ENCODE measurements around the gene FAM186B.

FAM186B gene

DNA sequence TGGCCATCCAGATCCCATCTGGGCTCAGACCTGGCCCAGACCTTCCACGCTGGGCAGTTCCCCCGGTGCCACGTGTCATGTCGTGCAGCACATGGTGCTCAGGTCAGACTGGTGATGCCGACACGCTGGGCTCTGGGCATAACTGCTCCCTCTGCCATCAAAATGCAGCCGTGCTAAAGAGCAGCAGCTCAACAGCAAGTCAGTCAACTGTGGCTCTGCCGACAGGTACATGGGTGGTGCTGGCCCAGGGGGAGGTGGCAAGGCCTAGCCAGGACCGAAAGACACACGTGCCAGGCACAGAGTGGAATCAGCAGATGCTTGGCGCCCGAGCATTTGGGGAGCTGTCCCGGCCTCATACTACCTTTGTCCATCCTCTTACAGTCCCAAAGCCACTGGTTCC, 39.1 kb downstream of the FAM186B start:
- DNase-seq: no peak

DNA sequence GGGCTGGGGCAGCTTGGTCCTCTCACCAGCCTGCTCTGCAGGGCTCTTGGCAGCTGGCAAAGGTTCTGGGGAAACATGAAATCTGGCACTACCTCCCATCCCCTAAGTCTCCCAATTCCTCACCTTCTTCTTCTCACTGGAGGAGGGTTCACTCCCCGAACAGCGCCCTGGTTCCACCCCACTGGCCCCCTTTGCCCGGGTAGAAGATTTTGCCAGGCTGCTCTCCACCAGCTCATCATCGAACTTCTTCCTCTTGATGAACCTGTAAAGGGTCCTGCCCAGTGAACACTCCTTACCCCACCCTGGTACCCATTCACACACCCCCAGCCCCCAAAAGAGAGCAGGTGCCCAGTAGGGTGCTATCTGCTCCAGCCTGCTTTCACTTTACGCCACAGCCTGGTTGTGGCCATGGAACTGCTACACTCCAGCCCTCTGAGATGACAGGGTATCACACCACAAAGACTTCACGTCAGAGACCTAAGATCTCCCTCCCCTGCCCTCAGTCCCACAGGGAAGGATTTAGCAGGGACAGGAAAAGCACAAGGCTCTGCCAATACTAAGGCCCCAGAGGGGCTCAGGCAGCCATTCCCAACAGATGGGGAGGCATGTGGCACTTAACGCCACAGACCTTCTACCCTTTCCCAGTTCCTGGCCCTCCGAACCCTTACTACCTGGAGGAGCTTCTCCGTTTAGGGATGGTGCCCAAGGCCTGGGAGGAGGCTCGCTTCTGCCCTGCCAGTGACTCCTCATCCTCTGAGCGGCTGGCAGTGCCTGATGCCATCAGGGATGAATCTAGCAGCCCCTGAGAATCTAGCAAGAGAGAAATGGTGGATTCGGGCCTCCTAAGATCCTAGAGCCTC, 39.8 kb downstream of the FAM186B start:
- no peak for DNase-seq

DNA sequence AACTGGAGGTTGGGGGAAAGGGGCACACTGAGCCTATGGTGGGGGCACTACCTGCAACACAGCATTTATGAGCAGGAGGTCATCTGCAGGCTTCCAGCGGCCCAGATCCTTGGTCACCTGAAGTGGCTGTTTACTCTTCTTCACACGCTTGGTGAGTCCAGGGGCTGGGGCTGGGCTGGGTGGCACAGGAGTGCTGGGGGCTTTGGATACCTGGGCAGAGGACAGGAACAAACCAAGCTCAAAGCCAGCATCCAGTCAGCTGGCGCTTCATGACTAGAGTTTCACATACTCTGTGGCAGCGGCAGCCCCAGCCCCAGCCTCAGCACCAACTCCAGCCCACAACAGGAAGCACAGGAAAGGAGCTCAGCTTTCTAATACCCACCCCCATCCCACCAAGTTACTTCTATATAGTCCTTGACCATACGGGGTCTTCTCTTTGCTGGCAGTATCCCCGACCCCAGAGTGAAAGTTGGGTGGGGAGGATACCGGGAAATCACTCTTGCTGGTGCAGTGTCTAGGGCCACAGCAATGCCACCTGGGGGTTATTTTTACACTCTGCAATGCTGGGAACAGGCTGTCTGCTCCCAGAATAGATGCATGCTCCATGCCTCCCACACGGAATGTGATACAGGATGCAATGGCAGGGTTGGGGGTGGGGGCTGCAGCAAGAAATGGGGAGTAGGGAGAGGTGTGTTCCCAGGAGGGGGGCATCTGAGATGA, 40.6 kb downstream of the FAM186B start:
- DNase-seq: no peak

DNA sequence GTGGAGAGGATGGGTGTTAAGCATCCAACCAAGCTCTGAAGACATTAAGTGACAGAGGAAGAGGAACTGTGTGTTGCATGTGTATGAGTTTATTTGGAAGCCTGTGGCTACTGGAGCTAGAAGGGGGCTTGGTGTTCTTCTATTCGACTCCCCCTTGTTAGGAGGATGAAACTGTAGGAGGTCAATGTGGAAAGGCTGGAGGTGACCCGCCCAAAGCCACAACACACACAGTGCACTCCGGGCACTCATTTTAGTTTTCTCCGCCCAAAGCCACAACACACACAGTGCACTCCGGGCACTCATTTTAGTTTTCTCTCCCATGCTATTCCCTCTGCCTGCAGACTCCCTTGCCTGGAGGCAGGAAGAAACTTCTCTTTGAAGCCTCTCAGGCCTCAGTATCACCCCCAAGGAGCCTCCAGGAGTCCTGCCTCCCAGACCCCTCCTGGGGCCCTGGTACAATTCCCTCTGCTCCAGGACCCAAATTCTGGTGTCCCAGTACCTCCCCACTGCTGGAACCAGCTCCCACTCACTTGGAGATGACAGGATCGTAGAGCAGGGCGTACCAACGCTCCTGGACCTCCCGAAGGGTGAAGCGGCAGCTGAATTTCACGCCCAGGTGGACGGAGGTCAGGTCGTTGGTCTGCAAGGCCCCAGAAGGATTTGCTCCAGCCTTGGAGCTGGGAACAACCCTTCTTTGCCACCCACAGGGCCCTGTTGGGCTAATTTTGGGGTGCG, 41.3 kb downstream of the FAM186B start:
- no peak for DNase-seq

DNA sequence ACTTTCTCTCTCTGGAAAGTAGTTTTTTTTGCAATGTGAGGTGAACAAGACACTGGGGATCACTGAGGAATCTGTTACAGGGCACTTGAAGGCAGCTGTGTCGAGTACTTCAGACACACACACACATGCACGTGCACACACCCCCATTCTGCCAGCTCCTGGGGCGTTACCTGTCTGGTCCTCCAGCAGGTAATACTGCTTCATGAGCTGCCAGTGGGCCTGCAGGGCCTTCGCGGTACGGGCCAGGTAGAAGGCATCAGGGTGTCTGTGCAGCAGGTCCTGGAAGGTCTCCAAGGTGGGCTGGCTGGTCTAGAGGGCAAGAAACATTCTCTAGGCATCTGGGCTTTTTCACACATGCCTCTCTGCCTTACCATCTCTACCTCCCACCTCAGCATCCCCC, 42.6 kb downstream of the FAM186B start:
- DNase-seq: no peak

DNA sequence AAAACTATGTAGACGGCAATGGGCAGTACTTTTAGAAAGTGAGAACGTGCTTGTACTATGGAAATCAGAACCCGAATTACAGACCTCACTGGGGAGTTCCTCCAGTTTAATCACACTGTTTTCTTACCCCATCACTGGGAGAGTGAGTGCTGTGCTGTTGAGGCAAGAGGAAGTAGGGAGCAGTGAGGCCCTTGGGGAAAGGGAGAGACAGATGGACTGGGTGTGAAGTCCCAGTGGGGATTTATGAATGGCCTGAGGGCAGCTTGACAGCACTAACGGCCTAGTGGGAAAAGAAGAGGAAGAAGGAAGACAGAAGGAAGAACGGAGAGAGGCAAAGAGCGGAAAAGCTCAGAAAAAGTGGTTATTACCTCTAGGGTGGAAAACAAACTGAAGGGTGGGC, 43.2 kb downstream of the FAM186B start:
- no peak for DNase-seq

DNA sequence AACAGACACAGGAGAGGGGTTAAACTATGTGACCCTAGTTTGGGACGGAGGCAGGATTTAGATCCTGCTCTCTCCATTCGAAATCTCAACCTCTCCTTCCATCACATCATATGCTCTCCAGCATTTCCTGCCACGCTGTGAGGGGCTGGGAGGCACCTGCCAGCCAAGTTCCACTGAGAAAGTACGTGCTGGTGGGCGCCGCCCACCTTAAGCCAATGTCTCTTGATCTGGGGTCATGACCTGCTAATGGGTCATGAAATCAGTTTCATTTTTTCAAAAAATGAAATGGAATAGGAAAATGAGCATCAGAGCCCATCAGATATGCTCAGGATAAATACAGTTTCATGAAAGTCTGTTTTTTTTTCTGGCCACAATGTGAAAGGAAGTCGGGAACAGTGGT, 44.7 kb downstream of the FAM186B start:
- no peak for DNase-seq

DNA sequence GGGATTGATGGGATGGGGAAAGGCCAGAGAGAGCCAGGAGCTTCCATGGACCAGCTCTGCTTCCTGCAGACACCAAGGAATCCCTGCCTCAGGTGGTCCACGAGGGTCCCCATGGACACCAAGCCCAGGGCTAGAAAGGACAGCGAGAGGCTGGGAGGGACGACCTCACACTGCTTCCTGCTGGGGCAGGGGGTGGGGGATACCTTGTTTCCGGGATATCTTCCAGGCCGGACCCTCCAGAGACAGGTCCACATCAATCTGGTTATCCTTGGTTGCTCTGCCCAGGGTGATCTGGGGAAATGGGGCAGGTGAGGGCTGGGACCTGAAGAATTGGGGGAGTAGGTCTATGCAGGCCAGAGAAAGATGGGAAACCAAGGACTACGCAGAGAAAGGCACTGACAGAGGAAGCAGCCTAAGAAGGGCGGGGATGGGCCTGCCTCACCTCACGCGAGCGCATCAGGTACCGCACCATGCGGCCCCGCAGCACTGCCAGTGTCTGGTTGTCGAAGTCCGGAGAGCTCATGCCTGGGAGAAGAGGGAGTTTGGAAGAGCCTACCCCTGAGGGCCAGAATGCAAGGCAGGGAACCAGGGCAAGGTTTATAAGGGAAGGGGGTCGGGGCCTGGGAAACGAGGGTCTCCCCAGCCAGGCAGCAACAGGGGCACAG, 46.3 kb downstream of the FAM186B start:
- no peak for DNase-seq

DNA sequence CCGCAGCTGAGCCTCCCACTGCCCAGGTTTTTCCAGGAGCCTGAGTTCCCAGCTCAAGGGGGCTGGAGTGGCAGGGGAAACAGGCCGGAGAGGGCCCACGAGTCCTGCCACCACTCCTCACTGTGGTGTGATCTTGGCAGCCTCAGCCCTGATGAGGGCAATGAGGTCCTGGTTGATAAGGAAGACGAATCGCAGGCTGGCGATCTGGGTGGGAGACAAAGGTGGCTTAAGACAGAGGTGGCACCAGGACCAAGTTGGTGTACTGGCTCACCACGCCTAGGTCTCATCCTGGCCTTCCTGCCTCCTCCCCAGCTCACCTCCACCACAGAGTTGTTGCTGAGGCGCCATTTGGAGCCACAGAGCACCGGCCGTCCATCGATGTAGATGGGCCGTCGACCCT, 46.9 kb downstream of the FAM186B start:
- DNase-seq: no peak

DNA sequence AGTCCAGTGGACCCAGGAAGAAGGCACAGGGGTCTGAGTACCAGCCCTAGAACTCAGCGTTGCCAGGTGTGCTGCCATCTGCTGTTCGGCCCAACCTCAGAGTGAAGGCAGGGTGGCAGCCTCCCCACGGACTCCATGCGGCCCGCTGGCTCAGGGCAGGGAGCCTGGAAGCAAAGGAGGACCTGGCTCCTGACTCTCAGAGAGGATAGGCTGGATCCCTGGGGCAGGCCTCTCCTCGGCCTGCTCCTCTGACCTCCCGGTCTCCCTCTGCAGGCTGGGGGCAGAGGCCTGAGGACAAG, 47.6 kb downstream of the FAM186B start:
- DNase-seq: no peak

DNA sequence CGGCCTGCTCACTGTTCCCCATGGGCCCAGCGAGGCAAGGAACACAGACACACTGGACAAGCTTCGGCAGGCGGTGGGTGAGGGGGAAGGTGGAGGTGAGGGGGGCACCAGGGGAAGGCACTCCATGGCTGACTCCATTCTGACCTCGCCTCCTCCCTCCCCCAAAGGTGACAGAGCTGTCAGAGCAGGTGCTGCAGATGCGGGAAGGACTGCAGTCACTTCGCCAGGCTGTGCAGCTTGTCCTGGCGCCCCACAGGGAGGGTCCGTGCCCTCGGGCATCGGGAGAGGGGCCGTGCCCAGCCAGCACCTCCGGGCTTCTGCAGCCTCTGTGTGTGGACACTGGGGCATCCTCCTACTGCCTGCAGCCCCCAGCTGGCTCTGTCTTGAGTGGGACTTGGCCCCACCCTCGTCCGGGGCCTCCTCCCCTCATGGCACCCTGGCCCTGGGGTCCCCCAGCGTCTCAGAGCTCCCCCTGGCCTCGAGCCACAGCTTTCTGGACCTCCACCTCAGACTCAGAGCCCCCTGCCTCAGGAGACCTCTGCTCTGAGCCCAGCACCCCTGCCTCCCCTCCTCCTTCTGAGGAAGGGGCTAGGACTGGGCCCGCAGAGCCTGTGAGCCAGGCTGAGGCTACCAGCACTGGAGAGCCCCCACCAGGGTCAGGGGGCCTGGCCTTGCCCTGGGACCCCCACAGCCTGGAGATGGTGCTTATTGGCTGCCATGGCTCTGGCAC, 48.1 kb downstream of the FAM186B start:
- DNase-seq: no peak

DNA sequence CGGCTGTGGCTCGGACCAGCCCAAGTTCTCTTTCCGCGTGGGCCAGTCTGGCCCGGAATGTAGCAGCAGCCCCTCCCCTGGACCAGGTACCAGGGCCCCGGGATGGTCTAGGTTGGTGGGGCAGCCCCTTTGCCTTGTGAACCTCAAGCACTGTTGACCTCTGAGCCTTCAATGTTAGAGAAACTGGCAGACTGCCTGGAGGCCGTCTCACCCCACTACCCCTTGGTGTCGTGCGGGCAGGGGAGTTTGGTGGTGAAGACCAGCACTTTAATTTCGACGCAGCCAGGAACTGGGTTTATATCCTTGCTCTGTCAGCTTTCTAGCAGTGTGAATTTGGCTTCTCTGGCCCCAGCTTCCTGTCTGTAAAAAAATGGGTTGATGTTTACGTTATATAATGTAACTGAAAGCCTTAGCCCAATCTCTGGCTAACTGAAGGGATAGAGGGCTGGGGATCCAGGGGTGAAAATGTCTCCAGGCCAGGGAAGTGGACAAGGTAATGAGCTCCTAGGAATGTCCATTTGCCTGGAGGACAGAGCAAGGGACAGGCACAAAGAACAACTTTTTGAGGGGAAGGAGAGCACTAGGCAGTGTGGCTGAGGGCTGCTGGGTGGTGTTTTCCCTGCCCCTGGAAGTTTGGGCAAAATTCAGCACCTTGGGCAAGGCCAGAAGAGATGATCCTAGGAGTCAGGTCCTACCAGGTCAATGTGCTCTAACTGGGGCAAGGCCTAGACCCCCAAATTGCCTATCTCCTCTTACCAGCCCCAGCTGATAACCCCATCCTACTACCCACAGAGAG, 48.9 kb downstream of the FAM186B start:
- no peak for DNase-seq

DNA sequence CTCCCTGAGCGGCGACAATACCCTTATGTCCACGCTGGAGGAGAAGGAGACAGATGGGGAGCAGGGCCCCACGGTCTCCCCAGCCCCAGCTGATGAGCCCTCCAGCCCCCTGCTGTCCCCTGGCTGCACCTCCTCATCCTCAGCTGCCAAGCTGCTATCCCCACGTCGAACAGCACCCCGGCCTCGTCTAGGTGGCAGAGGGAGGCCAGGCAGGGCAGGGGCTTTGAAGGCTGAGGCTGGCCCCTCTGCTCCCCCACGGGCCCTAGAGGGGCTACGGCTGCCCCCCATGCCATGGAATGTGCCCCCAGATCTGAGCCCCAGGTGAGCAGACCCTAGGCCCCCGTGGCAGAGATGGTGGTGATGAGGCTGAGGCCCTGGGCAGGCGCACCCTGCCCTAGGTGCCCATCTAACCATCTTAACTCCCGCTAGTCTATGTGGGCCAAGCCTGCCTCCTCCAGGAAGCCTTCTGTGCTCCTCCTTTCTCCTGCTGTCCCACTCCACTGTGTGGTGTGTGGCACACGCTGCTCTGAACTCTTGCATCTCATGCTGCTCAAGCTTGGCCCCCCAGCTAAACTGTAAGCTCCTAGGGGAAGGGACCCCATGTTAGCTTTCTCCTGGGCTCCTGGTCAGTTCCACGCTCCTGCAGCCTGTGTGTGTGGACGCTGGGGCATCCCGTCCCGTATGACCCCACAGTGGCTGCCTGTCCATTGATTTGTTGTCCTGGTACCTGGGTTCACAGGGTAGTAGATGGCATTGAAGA, 49.6 kb downstream of the FAM186B start:
- no peak for DNase-seq

DNA sequence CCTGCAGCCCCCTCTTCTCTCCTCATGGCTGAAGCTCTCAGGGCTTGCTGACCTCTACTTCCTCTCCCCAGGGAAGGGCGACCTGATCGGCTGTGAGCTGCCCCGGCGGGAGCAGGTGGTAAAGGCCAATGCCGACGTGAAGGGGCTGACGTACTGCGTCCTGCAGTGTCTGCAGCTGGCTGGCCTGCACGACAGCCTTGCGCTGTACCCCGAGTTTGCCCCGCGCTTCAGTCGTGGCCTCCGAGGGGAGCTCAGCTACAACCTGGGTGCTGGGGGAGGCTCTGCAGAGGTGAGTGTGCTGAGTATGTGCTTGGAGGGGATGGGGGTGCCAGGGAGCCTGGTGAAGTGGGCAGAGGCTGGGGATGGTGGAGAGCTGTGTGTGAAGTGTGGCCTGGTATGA, 51.2 kb downstream of the FAM186B start:
- no peak for DNase-seq

DNA sequence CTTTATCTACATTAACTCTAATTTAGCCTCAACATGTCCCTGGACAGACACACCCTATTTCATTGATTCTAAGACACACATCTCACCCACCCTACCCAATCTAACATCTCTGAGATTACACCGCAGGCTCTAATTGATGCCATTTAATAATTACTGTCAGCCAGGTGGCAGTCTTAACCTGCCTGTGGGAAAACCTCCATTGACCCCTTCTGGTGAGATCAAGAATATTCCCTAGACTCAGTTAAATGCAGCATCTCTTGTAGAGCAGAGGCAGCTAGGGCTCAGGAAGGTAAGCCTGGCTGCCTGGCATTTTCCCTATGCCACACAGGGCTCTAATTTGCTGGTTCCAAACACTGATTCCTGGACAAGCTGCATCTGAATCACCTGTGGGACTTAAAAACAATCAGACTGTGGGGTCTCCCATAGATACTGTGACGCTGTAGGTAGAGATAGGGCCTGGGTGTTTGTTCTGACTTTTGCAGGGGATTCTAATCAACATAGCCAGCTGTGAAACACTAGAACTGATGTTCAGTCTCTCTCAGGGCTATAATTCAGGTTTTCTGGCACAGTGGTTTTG, 51.8 kb downstream of the FAM186B start:
- DNase-seq: no peak

DNA sequence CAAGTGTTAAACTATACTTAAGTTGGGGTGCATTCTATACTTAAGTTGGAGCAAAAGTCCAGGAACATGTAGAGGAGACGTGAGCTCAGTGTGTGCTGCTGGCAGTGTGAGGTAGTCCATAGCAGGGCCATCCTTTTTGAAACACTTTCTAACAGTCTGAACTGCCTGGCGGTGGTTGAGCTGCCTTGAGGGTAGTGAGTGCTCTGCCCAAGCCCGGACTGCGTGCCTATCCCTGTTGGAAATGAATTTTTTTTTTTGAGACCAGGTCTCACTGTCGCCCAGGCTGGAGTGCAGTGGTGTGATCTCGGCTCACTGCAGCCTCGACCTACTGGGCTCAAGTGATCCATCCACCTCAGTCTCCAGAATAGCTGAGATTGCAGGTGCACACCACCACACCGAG, 52.5 kb downstream of the FAM186B start:
- DNase-seq: no peak

DNA sequence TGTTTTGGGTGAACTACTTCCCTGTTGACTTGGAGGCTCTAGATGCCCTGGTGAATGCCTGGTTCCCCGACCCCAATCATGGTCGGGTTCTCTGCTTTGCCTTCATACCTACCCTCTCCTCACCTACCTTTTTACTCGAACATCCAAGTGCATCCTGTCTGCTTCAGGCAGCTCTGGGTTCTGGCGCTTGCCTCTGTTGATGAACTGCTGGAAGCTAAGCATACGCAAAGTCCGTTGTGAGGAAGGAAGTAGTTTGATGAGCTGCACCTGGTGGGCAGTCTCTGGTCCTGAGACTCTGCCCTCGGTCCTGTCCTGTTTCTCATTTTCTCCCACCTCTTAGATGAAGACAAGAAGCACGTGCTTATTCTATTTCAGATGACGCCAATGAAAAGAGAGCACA, 53.0 kb downstream of the FAM186B start:
- no peak for DNase-seq

DNA sequence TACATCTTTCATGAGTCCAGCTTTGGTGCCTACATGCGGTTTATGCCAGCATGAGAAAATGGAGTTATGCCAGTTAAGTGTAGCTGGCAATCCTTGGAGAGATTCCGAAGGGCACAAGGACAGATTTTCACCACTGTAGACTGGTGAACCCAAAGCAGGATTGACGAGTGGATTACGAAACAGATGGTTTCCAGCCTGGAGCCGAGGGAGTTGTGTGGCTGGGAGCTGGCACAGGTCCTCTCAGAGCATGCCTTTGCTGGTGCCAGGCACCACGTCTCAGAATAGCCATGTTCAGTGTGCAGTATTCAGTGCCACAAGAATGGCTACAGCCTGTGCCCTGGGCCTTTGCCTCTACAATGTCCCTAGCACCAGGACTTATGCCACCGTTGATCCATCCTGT, 53.4 kb downstream of the FAM186B start:
- no peak for DNase-seq

DNA sequence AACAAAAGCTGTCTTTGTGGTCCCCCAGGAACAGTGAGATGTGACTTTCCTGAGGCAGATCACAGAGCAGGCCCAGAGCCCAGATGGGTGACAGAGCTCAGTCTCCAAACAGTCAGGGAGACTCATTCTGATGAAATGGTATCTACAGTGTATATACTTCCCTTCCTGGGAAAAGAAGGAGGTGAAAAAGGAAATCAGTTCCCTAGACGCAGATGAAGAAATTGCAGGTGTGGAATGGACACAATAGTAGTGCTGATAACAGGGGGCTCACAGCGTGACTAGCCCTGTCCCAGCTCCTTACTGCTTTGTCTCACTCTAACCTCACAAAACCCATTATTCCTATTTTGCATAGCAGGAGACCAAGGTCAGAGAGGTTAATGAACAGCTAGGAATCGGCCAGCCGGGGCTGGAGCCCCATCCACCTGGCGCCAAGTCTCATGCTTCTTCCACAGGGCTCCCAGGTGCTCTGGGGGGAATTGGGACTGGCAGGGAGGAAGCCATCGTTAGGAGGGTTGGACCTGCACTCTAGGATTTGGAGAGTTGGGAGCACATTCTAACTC, 54.7 kb downstream of the FAM186B start:
- no peak for DNase-seq
